SK-N-SH (cell line): ENCODE measurements around the gene HLA-DQA1. TPM values are rescaled to one million over a fixed set of nuclear protein-coding genes. Genes with fewer than 3 reads are reported as not detected.

ENCODE experiments used
- CTCF ChIA-PET: fragments of 300-600, 350-600 bp; formaldehyde crosslinking; extraction: SDS; loops from one replicate; lab custom pipeline; 2021; lab: Yijun Ruan, JAX
- POLR2A ChIA-PET: fragments of 350-600 bp; sonication (Branson Sonifier 250); formaldehyde crosslinking; extraction: SDS; loops from one replicate; lab custom pipeline; 2020; ENCODE audit warnings: antibody characterized with exemption, inconsistent platforms; lab: Yijun Ruan, JAX
- DNase-seq: peaks from one replicate; pipeline ENCODE4 v3.0.0; 2012
- H2AFZ ChIP-seq: fragments of 200-600 bp; sonication (generic); 2 replicates; pipeline ENCODE4 v1.8.1; 2016; ENCODE audit warnings: antibody characterized with exemption, mild to moderate bottlenecking, low read depth
- H3F3A ChIP-seq: fragments of 200-600 bp; sonication (generic); replicated peaks from 2 replicates; pipeline ENCODE3; 2016; ENCODE audit warnings: antibody characterized with exemption, mild to moderate bottlenecking; ENCODE audit not compliant: insufficient read depth
- H3K27ac ChIP-seq, 2 experiments: fragments of 200-500 bp in 1 of 2; fragments of 200-600 bp in 1 of 2; sonication (Bioruptor generic) in 1 of 2; sonication (generic), shearing (Covaris generic) in 1 of 2; 2 replicates each; pipeline versions ENCODE4 v1.5.1 to v1.6.1; 2014 to 2016; ENCODE audit warnings: low read depth in 2 of 2, inconsistent platforms in 1 of 2, low read length in 1 of 2, mild to moderate bottlenecking in 1 of 2, mixed read lengths in 1 of 2
- H3K27me3 ChIP-seq: fragments of 200-600 bp; sonication (generic), shearing (Covaris generic); 2 replicates; pipeline ENCODE4 v1.6.1; 2016; ENCODE audit warnings: mixed run types; ENCODE audit not compliant: insufficient read depth
- H3K36me3 ChIP-seq, 2 experiments: fragments of 200-500 bp in 1 of 2; fragments of 200-600 bp in 1 of 2; sonication (Bioruptor generic) in 1 of 2; sonication (generic) in 1 of 2; replicated peaks in 1 of 2; 2 replicates each; pipeline versions ENCODE3 to v1.5.1; 2014 to 2016; ENCODE audit warnings: low read length in 1 of 2, mild to moderate bottlenecking in 1 of 2; ENCODE audit not compliant: insufficient read depth in 2 of 2, control insufficient read depth in 1 of 2
- H3K4me1 ChIP-seq, 2 experiments: fragments of 200-500 bp in 1 of 2; fragments of 200-600 bp in 1 of 2; sonication (Bioruptor generic) in 1 of 2; sonication (generic), shearing (Covaris generic) in 1 of 2; 2 replicates each; pipeline versions ENCODE4 v1.5.1 to v1.6.1; 2014 to 2016; ENCODE audit warnings: low read depth in 1 of 2, low read length in 1 of 2, mixed run types in 1 of 2; ENCODE audit not compliant: insufficient read depth in 2 of 2, control insufficient read depth in 1 of 2
- H3K4me2 ChIP-seq: fragments of 200-600 bp; sonication (generic), shearing (Covaris generic); 2 replicates; pipeline ENCODE4 v1.6.1; 2017; ENCODE audit warnings: mixed run types
- H3K4me3 ChIP-seq, 2 experiments: fragments of 200-500 bp in 1 of 2; fragments of 200-600 bp in 1 of 2; sonication (Bioruptor generic) in 1 of 2; sonication (generic), shearing (Covaris generic) in 1 of 2; 2 replicates each; pipeline versions ENCODE4 v1.5.1 to v1.8.1; 2014 to 2016; ENCODE audit warnings: low read depth in 2 of 2, inconsistent platforms in 1 of 2, low read length in 1 of 2, mild to moderate bottlenecking in 1 of 2, mixed read lengths in 1 of 2, moderate library complexity in 1 of 2
- H3K79me2 ChIP-seq: fragments of 200-600 bp; sonication (generic); 2 replicates; pipeline ENCODE4 v1.8.1; 2017; ENCODE audit warnings: mild to moderate bottlenecking; ENCODE audit not compliant: insufficient read depth
- H3K9ac ChIP-seq: fragments of 200-600 bp; sonication (generic); 2 replicates; pipeline ENCODE4 v1.6.1; 2017; ENCODE audit warnings: mixed run types
- H3K9me2 ChIP-seq: fragments of 200-600 bp; sonication (generic); 2 replicates; pipeline ENCODE4 v1.6.1; 2017; ENCODE audit warnings: mixed run types
- H3K9me3 ChIP-seq: fragments of 200-600 bp; sonication (generic); 2 replicates; pipeline ENCODE4 v1.6.1; 2017; ENCODE audit warnings: mixed run types, mild to moderate bottlenecking, moderate library complexity
- H4K20me1 ChIP-seq: fragments of 200-600 bp; sonication (generic); 2 replicates; pipeline ENCODE4 v1.6.1; 2017; ENCODE audit warnings: mild to moderate bottlenecking, mixed run types; ENCODE audit not compliant: insufficient read depth
- ELF1 ChIP-seq: IDR thresholded peaks from 2 replicates; pipeline ENCODE4 v1.4.0; 2012
- FOXJ3 ChIP-seq: sonication (generic); formaldehyde crosslinking; IDR thresholded peaks from 2 replicates; pipeline ENCODE4 v1.5.1; 2020; ENCODE audit warnings: mild to moderate bottlenecking, missing genetic modification reagents
- MEF2A ChIP-seq: IDR thresholded peaks from 2 replicates; pipeline ENCODE4 v1.4.0; 2012; ENCODE audit warnings: low read depth, borderline replicate concordance
- RAD21 ChIP-seq: IDR thresholded peaks from 2 replicates; pipeline ENCODE4 v1.6.1; 2012; ENCODE audit warnings: mild to moderate bottlenecking, low read length
- RFX5 ChIP-seq: IDR thresholded peaks from 2 replicates; pipeline ENCODE4 v1.6.1; 2012; ENCODE audit warnings: mild to moderate bottlenecking, improper control_type of control experiment, low read length
- SIN3A ChIP-seq: IDR thresholded peaks from 2 replicates; pipeline ENCODE4 v1.6.1; 2012; ENCODE audit warnings: low read depth, mild to moderate bottlenecking, low read length, moderate library complexity, borderline replicate concordance
- TCF12 ChIP-seq: IDR thresholded peaks from 2 replicates; pipeline ENCODE4 v1.4.0; 2012
- WGBS: methylation state at CpG from one replicate; pipeline ENCODE4 v1.1.6; 2017; ENCODE audit warnings: low lambda C conversion rate; 5-methylcytosine and 5-hydroxymethylcytosine counted together
- polyA plus RNA-seq, 3 experiments: library from polyadenylated mRNA; depleted of rRNA; stranded (reverse); fragments of >200 nt; gene quantifications; 2 replicates each; pipeline ENCODE4 v1.2.3, GENCODE V29; 2012
- TF ChIP-seq, protein P1 (sequence below): IDR thresholded peaks from 2 replicates; pipeline ENCODE4 v1.4.0; 2012; ENCODE audit warnings: low read depth, borderline replicate concordance
- TF ChIP-seq, protein P2 (sequence below): fragments of 150-350 bp; IDR thresholded peaks from 2 replicates; pipeline ENCODE4 v1.6.1; 2017; ENCODE audit warnings: antibody characterized with exemption, low read length, low read depth, borderline replicate concordance
- TF ChIP-seq, protein P3 (sequence below): IDR thresholded peaks from 2 replicates; pipeline ENCODE4 v1.6.1; 2012; ENCODE audit warnings: mild to moderate bottlenecking, low read depth, low read length, moderate library complexity
- TF ChIP-seq, protein P4 (sequence below): IDR thresholded peaks from 2 replicates; pipeline ENCODE4 v1.4.0; 2012; ENCODE audit warnings: low read depth

HLA-DQA1 gene
- polyA plus RNA-seq, 1 of the 3 experiments (the other 2 are of a cell fraction): not detected

DNA sequence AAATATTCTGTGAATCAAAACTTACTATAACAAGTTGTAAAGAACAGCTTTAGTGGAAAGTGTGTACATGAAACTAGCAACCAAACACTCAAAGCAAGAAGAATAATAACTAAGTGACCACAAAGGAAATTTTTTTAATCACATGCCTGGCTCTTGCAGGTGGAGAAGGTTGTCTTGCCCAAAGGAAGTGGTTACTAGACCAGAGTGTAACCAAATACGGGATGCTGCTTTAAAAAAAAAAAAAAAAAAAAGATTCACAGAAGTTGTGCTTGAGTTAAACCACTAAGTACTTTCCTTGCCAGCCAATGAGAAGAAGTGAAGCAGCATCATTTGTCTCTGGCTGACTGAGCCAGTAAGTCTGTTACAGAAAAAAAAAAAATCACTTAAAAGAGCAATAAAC is 48.4 kb downstream of the HLA-DQA1 start:
- POLR2A ChIA-PET: no interaction called here
- Histone ChIP-seq H3K79me2 (no peaks in the 10 kb centered on the region), H3K4me1 (no peaks in the 10 kb centered on the region), H3K9ac (no peak overlapping the region), H3K36me3 (no peaks in the 10 kb centered on the region), H3K9me2 (no peaks in the 10 kb centered on the region), H2AFZ (no peak overlapping the region), H3K4me2 (no peak overlapping the region), H3K27me3 (no peaks in the 10 kb centered on the region), H3K9me3 (no peaks in the 10 kb centered on the region), H3F3A (no peaks in the 10 kb centered on the region), H3K27ac (no peak overlapping the region), H4K20me1 (no peaks in the 10 kb centered on the region), H3K4me3 (no peak overlapping the region)
- CTCF ChIA-PET: no interaction called here
- no peak for DNase-seq
- WGBS: 3% methylated on average over 1 of the region's 1 CpG
- TF ChIP-seq, protein P1, sequence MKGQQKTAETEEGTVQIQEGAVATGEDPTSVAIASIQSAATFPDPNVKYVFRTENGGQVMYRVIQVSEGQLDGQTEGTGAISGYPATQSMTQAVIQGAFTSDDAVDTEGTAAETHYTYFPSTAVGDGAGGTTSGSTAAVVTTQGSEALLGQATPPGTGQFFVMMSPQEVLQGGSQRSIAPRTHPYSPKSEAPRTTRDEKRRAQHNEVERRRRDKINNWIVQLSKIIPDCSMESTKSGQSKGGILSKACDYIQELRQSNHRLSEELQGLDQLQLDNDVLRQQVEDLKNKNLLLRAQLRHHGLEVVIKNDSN: no peak
- TF ChIP-seq RFX5: 0 out of 2 replicates have a peak, but pooled peaks have one; percentile 52

DNA sequence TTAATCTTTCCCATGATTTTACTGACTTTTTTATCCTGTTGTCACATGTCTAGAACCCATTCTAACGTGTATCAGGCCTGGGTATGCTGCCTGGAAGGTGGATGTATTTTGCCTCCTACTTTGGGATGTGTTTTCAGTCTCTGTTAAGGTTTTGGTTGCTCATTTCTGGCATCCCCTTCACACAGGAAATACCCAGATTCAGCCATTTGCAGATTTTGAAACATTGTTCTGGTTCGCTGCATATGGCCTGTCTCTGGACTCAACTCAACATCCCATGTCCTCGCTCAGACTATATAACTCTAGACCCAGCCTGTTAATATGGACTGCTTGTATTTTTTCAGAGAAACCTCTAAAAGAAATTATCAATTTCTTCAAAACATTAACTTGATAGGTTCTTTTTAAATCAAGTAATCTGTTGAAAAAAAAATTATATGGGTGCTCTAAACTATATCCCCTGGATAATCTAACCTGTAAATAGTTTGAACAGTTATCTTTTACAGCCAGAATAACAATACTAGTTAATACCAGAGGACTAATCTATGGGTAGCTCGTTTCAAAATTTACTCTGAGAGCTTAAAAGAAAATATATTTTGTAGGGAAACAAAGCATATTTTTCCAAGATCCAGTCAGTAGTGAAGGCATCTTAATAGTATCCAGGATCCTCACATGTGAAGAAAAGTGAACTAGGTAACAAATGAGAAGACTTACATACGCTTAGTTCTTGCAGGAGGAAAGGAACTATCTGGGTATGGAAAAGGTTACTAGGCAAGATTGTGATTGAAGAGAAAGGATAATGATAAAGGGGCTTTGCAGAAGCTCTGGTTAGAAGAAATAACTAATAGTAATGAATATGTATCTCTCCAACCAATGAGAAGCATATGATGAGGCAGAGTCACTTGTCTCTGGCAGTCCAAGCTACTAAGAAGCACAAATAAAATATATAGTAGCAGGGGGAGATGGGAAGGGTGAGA is 52.6 kb downstream of the HLA-DQA1 start:
- DNase-seq: no peak
- ChIA-PET CTCF (interaction anchor here (0.7 to 0.9 kb wide), 2 partner anchors 11 to 122 kb away, joined by 3 read pairs; no protein-coding TSS in a partner anchor), POLR2A (no interaction called here)
- no peak overlapping the region for H3K9ac ChIP-seq
- H3K27ac ChIP-seq: no peak overlapping the region
- H3K4me3 ChIP-seq: no peak overlapping the region
- no peak overlapping the region for H3K4me2 ChIP-seq
- no peaks in the 10 kb centered on the region for H3K79me2 ChIP-seq
- no peaks in the 10 kb centered on the region for H3K4me1 ChIP-seq
- no peaks in the 10 kb centered on the region for H3K9me2 ChIP-seq
- H3F3A ChIP-seq: no peaks in the 10 kb centered on the region
- no peaks in the 10 kb centered on the region for H3K27me3 ChIP-seq
- no peaks in the 10 kb centered on the region for H3K9me3 ChIP-seq
- no peak overlapping the region for H2AFZ ChIP-seq
- under 1% methylated on average over 5 of the region's 5 CpGs for WGBS
- TF ChIP-seq RFX5: peak; percentile 97
- TF ChIP-seq, protein P2, sequence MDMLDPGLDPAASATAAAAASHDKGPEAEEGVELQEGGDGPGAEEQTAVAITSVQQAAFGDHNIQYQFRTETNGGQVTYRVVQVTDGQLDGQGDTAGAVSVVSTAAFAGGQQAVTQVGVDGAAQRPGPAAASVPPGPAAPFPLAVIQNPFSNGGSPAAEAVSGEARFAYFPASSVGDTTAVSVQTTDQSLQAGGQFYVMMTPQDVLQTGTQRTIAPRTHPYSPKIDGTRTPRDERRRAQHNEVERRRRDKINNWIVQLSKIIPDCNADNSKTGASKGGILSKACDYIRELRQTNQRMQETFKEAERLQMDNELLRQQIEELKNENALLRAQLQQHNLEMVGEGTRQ: no peak
- TF ChIP-seq FOXJ3 (CRISPR knock-in tag): no peak
- TF ChIP-seq, all 33 proteins: peak for 1
- no peaks in the 10 kb centered on the region for H3K36me3 ChIP-seq
- no peaks in the 10 kb centered on the region for H4K20me1 ChIP-seq

DNA sequence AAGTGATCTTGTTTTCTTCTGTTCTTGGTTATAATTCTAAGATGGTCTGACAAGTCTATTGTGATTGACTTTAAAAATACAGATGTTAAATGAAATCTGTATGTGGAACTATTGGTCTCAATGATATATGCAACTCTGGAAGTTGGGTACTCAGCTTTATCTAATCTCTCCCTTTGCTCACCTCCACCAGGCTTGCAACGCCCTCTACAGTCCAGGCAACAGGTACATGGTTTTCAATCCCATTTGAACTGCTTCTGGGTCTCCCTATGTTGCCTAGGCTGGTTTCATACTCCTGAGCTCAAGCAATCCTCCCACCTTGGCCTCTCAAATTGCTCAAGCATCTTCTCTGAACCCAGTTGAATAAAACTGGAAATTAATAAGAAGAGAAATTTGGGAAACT is 54.8 kb downstream of the HLA-DQA1 start:
- H4K20me1 ChIP-seq: no peaks in the 10 kb centered on the region
- no peak for DNase-seq
- H3K4me3 ChIP-seq: no peak overlapping the region
- WGBS: 0% methylated on average over 1 of the region's 1 CpG
- no peaks in the 10 kb centered on the region for H3K9me2 ChIP-seq
- no peaks in the 10 kb centered on the region for H3K9me3 ChIP-seq
- ChIA-PET CTCF (interaction anchor here (0.9 kb wide), 1 partner anchor 278 kb away, joined by 5 read pairs; no protein-coding TSS in a partner anchor), POLR2A (no interaction called here)
- no peaks in the 10 kb centered on the region for H3K27me3 ChIP-seq
- no peaks in the 10 kb centered on the region for H3K4me1 ChIP-seq
- H3F3A ChIP-seq: no peaks in the 10 kb centered on the region
- no peaks in the 10 kb centered on the region for H3K36me3 ChIP-seq
- no peak overlapping the region for H2AFZ ChIP-seq
- no peak overlapping the region for H3K27ac ChIP-seq
- no peak overlapping the region for H3K9ac ChIP-seq
- no peaks in the 10 kb centered on the region for H3K79me2 ChIP-seq
- no peak overlapping the region for H3K4me2 ChIP-seq
- TF ChIP-seq ELF1: no peak
- TF ChIP-seq RAD21: no peak
- no peak for TF ChIP-seq SIN3A
- TF ChIP-seq, protein P3, sequence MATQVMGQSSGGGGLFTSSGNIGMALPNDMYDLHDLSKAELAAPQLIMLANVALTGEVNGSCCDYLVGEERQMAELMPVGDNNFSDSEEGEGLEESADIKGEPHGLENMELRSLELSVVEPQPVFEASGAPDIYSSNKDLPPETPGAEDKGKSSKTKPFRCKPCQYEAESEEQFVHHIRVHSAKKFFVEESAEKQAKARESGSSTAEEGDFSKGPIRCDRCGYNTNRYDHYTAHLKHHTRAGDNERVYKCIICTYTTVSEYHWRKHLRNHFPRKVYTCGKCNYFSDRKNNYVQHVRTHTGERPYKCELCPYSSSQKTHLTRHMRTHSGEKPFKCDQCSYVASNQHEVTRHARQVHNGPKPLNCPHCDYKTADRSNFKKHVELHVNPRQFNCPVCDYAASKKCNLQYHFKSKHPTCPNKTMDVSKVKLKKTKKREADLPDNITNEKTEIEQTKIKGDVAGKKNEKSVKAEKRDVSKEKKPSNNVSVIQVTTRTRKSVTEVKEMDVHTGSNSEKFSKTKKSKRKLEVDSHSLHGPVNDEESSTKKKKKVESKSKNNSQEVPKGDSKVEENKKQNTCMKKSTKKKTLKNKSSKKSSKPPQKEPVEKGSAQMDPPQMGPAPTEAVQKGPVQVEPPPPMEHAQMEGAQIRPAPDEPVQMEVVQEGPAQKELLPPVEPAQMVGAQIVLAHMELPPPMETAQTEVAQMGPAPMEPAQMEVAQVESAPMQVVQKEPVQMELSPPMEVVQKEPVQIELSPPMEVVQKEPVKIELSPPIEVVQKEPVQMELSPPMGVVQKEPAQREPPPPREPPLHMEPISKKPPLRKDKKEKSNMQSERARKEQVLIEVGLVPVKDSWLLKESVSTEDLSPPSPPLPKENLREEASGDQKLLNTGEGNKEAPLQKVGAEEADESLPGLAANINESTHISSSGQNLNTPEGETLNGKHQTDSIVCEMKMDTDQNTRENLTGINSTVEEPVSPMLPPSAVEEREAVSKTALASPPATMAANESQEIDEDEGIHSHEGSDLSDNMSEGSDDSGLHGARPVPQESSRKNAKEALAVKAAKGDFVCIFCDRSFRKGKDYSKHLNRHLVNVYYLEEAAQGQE: no peak
- TF ChIP-seq MEF2A: no peak
- TF ChIP-seq, protein P2: no peak
- TF ChIP-seq TCF12: no peak
- TF ChIP-seq, protein P4, sequence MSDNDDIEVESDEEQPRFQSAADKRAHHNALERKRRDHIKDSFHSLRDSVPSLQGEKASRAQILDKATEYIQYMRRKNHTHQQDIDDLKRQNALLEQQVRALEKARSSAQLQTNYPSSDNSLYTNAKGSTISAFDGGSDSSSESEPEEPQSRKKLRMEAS: no peak
